Measurements from ENCODE around the gene TESK2.

The TESK2 gene

GRCh38 chr1:45303520-45304310 lies 187.2 kb downstream of the TESK2 start:
- DNase-seq = peak; percentile 99

GRCh38 chr1:45302505-45303150 lies 188.3 kb downstream of the TESK2 start:
- no peak for DNase-seq

GRCh38 chr1:45300669-45300997 lies 190.3 kb downstream of the TESK2 start:
- no peak for DNase-seq

GRCh38 chr1:45299981-45300668 lies 190.8 kb downstream of the TESK2 start:
- DNase-seq = peak; percentile 39

- DNase-seq = no peak
These were observed 191.7 kb downstream of the TESK2 start for GRCh38 chr1:45299296-45299695.

GRCh38 chr1:45297666-45298356 lies 193.2 kb downstream of the TESK2 start:
- DNase-seq = no peak
